B cell (primary cell): ENCODE data around the gene TMEM45A. TPM values are rescaled to one million over a fixed set of nuclear protein-coding genes. Genes with fewer than 3 reads are reported as not detected.

Experiments
- ATAC-seq: fragments of 200-7000 bp; cut with Tn5 transposase; one replicate; pipeline ENCODE4 v1.10.0; 2021; ENCODE audit warnings: low read depth, mild to moderate bottlenecking, moderate number of reproducible peaks, moderate library complexity
- CTCF ChIA-PET: fragments of 350-600 bp; sonication (Branson Sonifier 250); formaldehyde crosslinking; loops from one replicate; lab custom pipeline; 2021; ENCODE audit warnings: antibody characterized with exemption, inconsistent platforms; lab: Charles Lee
- POLR2A ChIA-PET: fragments of 350-600 bp; sonication (Branson Sonifier 250); formaldehyde crosslinking; loops from one replicate; lab custom pipeline; 2021; ENCODE audit warnings: antibody characterized with exemption; lab: Charles Lee
- DNase-seq: peaks from one replicate; pipeline ENCODE4 v3.0.0; 2013
- H2AFZ ChIP-seq: 2 replicates; pipeline ENCODE4 v1.6.1; 2012; ENCODE audit warnings: mild to moderate bottlenecking, low read depth, low read length; ENCODE audit not compliant: insufficient read depth, poor library complexity, severe bottlenecking
- H3K27ac ChIP-seq, 2 donors: 1 replicate in 1 of 2; 2 replicates in 1 of 2; pipeline ENCODE4 v1.5.1; 2012 to 2013; ENCODE audit warnings: low read length in 2 of 2, mild to moderate bottlenecking in 2 of 2, moderate library complexity in 1 of 2
- H3K27me3 ChIP-seq, 4 experiments: fragments of 200-600 bp in 1 of 4; sonication (generic) in 1 of 4; replicated peaks in 1 of 4; 1 replicate in 2 of 4; 2 replicates in 2 of 4; pipeline versions ENCODE4 v1.6.1 to v1.7.0; 2013 to 2016; ENCODE audit warnings: low read length in 3 of 4, mild to moderate bottlenecking in 2 of 4, mixed read lengths in 1 of 4, moderate library complexity in 1 of 4; ENCODE audit not compliant: insufficient read depth in 4 of 4, control insufficient read depth in 3 of 4; ENCODE audit errors: control extremely low read depth in 1 of 4
- H3K36me3 ChIP-seq, 2 experiments: replicated peaks in 1 of 2; 1 replicate in 1 of 2; 2 replicates in 1 of 2; pipeline versions ENCODE4 v1.6.1 to v1.7.1; 2013; ENCODE audit warnings: low read length in 1 of 2; ENCODE audit not compliant: insufficient read depth in 2 of 2, control insufficient read depth in 1 of 2; ENCODE audit errors: control extremely low read depth in 1 of 2, extremely low read depth in 1 of 2
- H3K4me1 ChIP-seq, 2 donors: fragments of 200-600 bp in 1 of 2; sonication (generic) in 1 of 2; 1 replicate in 1 of 2; 2 replicates in 1 of 2; pipeline versions ENCODE4 v1.5.1 to v1.6.1; 2013 to 2017; ENCODE audit warnings: low read length in 2 of 2; ENCODE audit not compliant: control insufficient read depth in 2 of 2, insufficient read depth in 2 of 2
- H3K4me2 ChIP-seq: replicated peaks from 2 replicates; pipeline ENCODE3; 2012; ENCODE audit warnings: mild to moderate bottlenecking, low read depth, low read length; ENCODE audit not compliant: poor library complexity, severe bottlenecking
- H3K4me3 ChIP-seq, 5 experiments: fragments of 200-600 bp in 1 of 5; sonication (generic) in 1 of 5; 1 replicate in 3 of 5; 2 replicates in 2 of 5; pipeline versions ENCODE4 v1.5.1 to v1.7.0; 2011 to 2016; ENCODE audit warnings: low read length in 4 of 5, mild to moderate bottlenecking in 4 of 5, low read depth in 2 of 5, control low read depth in 1 of 5, moderate library complexity in 1 of 5; ENCODE audit not compliant: insufficient read depth in 1 of 5; ENCODE audit errors: control extremely low read depth in 1 of 5, extremely low read depth in 1 of 5
- H3K79me2 ChIP-seq: fragments of 200-600 bp; sonication (generic); one replicate; pipeline ENCODE4 v1.6.0; 2016; ENCODE audit warnings: low read length; ENCODE audit not compliant: control insufficient read depth, insufficient read depth
- H3K9ac ChIP-seq: fragments of 200-600 bp; sonication (generic); 2 replicates; pipeline ENCODE4 v1.6.1; 2017; ENCODE audit warnings: mild to moderate bottlenecking, low read length, moderate library complexity
- H3K9me3 ChIP-seq, 3 donors: one replicate each; pipeline versions ENCODE4 v1.6.1 to v1.7.1; 2013; ENCODE audit warnings: low read length in 2 of 3; ENCODE audit not compliant: control insufficient read depth in 2 of 3, insufficient read depth in 1 of 3; ENCODE audit errors: control extremely low read depth in 1 of 3
- H4K20me1 ChIP-seq: 2 replicates; pipeline ENCODE4 v1.6.0; 2012; ENCODE audit warnings: mild to moderate bottlenecking, low read length; ENCODE audit not compliant: insufficient read depth, control insufficient read depth, poor library complexity, severe bottlenecking
- H3K27ac Mint-ChIP-seq: one replicate; pipeline ENCODE4 v1.8.0; 2021; ENCODE audit warnings: mixed read lengths
- H3K27me3 Mint-ChIP-seq: one replicate; pipeline ENCODE4 v1.8.0; 2021; ENCODE audit warnings: mixed read lengths
- H3K4me1 Mint-ChIP-seq: one replicate; pipeline ENCODE4 v1.8.0; 2021; ENCODE audit warnings: mixed read lengths
- H3K4me3 Mint-ChIP-seq: one replicate; pipeline ENCODE4 v1.8.0; 2021; ENCODE audit warnings: mixed read lengths
- H3K9me3 Mint-ChIP-seq: one replicate; pipeline ENCODE4 v1.8.0; 2022; ENCODE audit warnings: mixed read lengths; ENCODE audit not compliant: insufficient read depth
- CTCF ChIP-seq: fragments of 200-600 bp; IDR thresholded peaks from one replicate; pipeline ENCODE4 v1.8.0; 2022; ENCODE audit warnings: antibody characterized with exemption, mild to moderate bottlenecking
- EZH2 ChIP-seq: IDR thresholded peaks from 2 replicates; pipeline ENCODE4 v1.6.1; 2012; ENCODE audit warnings: borderline replicate concordance, low read depth, mild to moderate bottlenecking, moderate library complexity, low read length; ENCODE audit not compliant: insufficient read depth, poor library complexity, severe bottlenecking
- WGBS: methylation state at CpG from one replicate; pipeline ENCODE4 v1.1.5; 2013; ENCODE audit warnings: missing lambda C conversion rate; ENCODE audit not compliant: insufficient coverage; 5-methylcytosine and 5-hydroxymethylcytosine counted together
- intact Hi-C: fragments of 100-400 bp; cut with micrococcal nuclease; formaldehyde crosslinking; loops from one replicate; pipeline ENCODE4 v1.10.0; 2022
- polyA plus RNA-seq: library from polyadenylated mRNA; depleted of rRNA; stranded (reverse); fragments of >200 nt; gene quantifications from 2 replicates; pipeline ENCODE4 v1.2.3, GENCODE V29; 2012
- total RNA-seq, 2 donors: library from RNA; stranded (reverse); fragments of 120-200 nt in 1 of 2; gene quantifications; 1 replicate in 1 of 2; 2 replicates in 1 of 2; pipeline versions ENCODE4 v1.2.3 to v1.2.4, GENCODE V29; 2013 to 2022

The TMEM45A gene
- total and polyA plus RNA-seq, 2 donors (not counting 1 experiment from before 2014, with no cell fraction given), result 0.20 TPM; not detected in 1

DNA sequence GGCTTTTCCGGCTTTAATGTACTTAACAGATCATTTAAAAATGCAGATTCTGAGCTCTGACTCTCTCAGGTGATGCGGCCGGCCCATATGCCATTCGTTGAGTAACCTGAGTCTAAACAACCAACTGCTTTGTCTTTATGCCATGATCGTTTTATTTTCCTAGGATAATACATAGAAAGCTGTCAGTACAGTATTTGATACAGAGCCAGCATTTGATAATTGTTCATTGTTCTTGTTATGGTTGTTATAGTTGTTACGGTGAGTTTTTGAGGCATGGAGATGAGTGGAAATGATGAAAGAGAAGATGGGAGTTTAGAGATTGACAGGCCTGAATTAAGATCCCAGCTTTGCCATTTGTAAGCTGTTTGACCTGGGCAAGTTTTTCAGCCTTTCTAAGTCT lies 40.0 kb downstream of the TMEM45A start:
- no peak overlapping the region for H2AFZ ChIP-seq
- H3K4me2 ChIP-seq, result no peak overlapping the region
- H3K27me3 ChIP-seq, result no peaks in the 10 kb centered on the region
- H3K27ac ChIP-seq, result no peak overlapping the region
- no peaks in the 10 kb centered on the region for H4K20me1 ChIP-seq
- no peak overlapping the region for H3K9ac ChIP-seq
- no peaks in the 10 kb centered on the region for H3K79me2 ChIP-seq
- H3K4me3 Mint-ChIP-seq, result no peak overlapping the region
- ATAC-seq (no peak), DNase-seq (no peak)
- H3K4me1 Mint-ChIP-seq, result no peaks in the 10 kb centered on the region
- no peak overlapping the region for H3K27ac Mint-ChIP-seq
- H3K9me3 ChIP-seq, result no peaks in the 10 kb centered on the region
- H3K27me3 Mint-ChIP-seq, result peaks cover 6% of the 10 kb centered on the region
- intact Hi-C loops, result no loop called here
- ChIA-PET POLR2A (no interaction called here), CTCF (no interaction called here)
- TF ChIP-seq CTCF, result no peak
- no peak for TF ChIP-seq EZH2
- no peak overlapping the region for H3K4me3 ChIP-seq
- 100% methylated on average over 2 of the region's 6 CpGs for WGBS
- H3K36me3 ChIP-seq, result no peaks in the 10 kb centered on the region
- no peaks in the 10 kb centered on the region for H3K9me3 Mint-ChIP-seq
- H3K4me1 ChIP-seq, result no peaks in the 10 kb centered on the region

- no peak for TF ChIP-seq EZH2
- no peak for TF ChIP-seq CTCF
- Mint-ChIP-seq H3K4me1 (no peaks in the 10 kb centered on the region), H3K27me3 (peaks cover 5% of the 10 kb centered on the region), H3K9me3 (no peaks in the 10 kb centered on the region), H3K27ac (no peak overlapping the region), H3K4me3 (no peak overlapping the region)
- Histone ChIP-seq H3K9ac (no peak overlapping the region), H3K27me3 (no peaks in the 10 kb centered on the region), H3K36me3 (no peaks in the 10 kb centered on the region), H3K4me1 (no peaks in the 10 kb centered on the region), H2AFZ (no peak overlapping the region), H3K4me3 (no peak overlapping the region), H3K79me2 (no peaks in the 10 kb centered on the region), H3K9me3 (no peaks in the 10 kb centered on the region), H3K4me2 (no peak overlapping the region), H3K27ac (no peak overlapping the region), H4K20me1 (no peaks in the 10 kb centered on the region)
- ChIA-PET POLR2A (no interaction called here), CTCF (no interaction called here)
- intact Hi-C loops, result no loop called here
- 86% methylated on average over 2 of the region's 3 CpGs for WGBS
- DNase-seq, result no peak
- no peak for ATAC-seq
Observed at GRCh38 chr3:100533176-100533575, 40.8 kb downstream of the TMEM45A start.
